ENCODE data around the gene RAB3GAP1. TPM values are rescaled to one million over a fixed set of nuclear protein-coding genes. Genes with fewer than 3 reads are reported as not detected.

RAB3GAP1 gene
- polyA plus RNA-seq, 1 of the 3 experiments (the other 2 are of a cell fraction): 10.9 TPM

DNA sequence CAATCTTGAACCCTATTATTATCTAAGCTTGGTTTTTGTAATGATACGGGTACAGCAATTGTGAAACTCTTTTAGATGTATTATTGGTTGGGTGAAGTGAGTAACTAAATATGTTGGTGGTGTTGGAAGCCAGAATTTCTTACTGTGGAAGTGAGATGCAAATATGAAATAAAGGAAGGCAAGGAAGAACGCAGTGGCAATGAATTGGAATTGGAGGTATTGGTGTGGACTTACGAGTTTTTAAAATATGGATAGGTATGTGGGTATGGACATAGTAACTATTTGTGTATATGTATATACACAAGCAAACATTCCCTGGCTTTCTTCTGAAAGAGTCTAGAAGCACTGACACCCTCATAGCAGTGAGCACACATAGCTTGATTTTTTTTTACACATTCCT is 105.8 kb downstream of the RAB3GAP1 start:
- H3K9me2 ChIP-seq: no peaks in the 10 kb centered on the region
- H3K27me3 ChIP-seq (ENCODE audit: insufficient read depth): no peaks in the 10 kb centered on the region
- no peaks in the 10 kb centered on the region for H3K9me3 ChIP-seq
- H3K9ac ChIP-seq: no peak overlapping the region
- no peak overlapping the region for H3K4me2 ChIP-seq
- DNase-seq: no peak
- H3K4me3 ChIP-seq (ENCODE audit: low read depth in 2 of 2, low read length in 1 of 2): no peak overlapping the region
- H3K79me2 ChIP-seq (ENCODE audit: insufficient read depth): no peaks in the 10 kb centered on the region
- TF ChIP-seq FOXM1 (IDR thresholded peaks at IDR 0.05; ENCODE audit: low read depth) (no peak), TEAD4 (IDR thresholded peaks at IDR 0.05; ENCODE audit: borderline replicate concordance, insufficient read depth) (no peak), RCOR1 (IDR thresholded peaks at IDR 0.05; ENCODE audit: low read length) (no peak), GATA2 (CRISPR knock-in tag; IDR thresholded peaks at IDR 0.05) (no peak), SIN3A (IDR thresholded peaks at IDR 0.05; ENCODE audit: borderline replicate concordance, low read depth, low read length) (no peak), JUND (IDR thresholded peaks at IDR 0.05) (no peak), NRF1 (IDR thresholded peaks at IDR 0.05; ENCODE audit: low read depth, low read length) (no peak), SMC3 (IDR thresholded peaks at IDR 0.05; ENCODE audit: low read depth, low read length) (no peak), GABPA (IDR thresholded peaks at IDR 0.05; ENCODE audit: low read depth) (no peak), TCF12 (IDR thresholded peaks at IDR 0.05) (no peak)
- TF ChIP-seq, protein P1, sequence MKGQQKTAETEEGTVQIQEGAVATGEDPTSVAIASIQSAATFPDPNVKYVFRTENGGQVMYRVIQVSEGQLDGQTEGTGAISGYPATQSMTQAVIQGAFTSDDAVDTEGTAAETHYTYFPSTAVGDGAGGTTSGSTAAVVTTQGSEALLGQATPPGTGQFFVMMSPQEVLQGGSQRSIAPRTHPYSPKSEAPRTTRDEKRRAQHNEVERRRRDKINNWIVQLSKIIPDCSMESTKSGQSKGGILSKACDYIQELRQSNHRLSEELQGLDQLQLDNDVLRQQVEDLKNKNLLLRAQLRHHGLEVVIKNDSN (IDR thresholded peaks at IDR 0.05; ENCODE audit: borderline replicate concordance, low read depth): no peak
- TF ChIP-seq, protein P2, sequence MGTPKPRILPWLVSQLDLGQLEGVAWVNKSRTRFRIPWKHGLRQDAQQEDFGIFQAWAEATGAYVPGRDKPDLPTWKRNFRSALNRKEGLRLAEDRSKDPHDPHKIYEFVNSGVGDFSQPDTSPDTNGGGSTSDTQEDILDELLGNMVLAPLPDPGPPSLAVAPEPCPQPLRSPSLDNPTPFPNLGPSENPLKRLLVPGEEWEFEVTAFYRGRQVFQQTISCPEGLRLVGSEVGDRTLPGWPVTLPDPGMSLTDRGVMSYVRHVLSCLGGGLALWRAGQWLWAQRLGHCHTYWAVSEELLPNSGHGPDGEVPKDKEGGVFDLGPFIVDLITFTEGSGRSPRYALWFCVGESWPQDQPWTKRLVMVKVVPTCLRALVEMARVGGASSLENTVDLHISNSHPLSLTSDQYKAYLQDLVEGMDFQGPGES (IDR thresholded peaks at IDR 0.05; ENCODE audit: low read depth, low read length): no peak
- no peaks in the 10 kb centered on the region for H3K4me1 ChIP-seq (ENCODE audit: control insufficient read depth in 1 of 2, insufficient read depth in 2 of 2, low read depth in 1 of 2, low read length in 1 of 2)
- H4K20me1 ChIP-seq (ENCODE audit: insufficient read depth): no peaks in the 10 kb centered on the region
- H3K36me3 ChIP-seq (replicated peaks in 1 of 2; ENCODE audit: control insufficient read depth in 1 of 2, insufficient read depth in 2 of 2, low read length in 1 of 2): peaks cover 65 to 72% of the 10 kb centered on the region in 2 experiments
- H3K27ac ChIP-seq (ENCODE audit: low read depth in 2 of 2, low read length in 1 of 2): no peak overlapping the region
- ChIA-PET POLR2A (no interaction called here), CTCF (no interaction called here)
- no peak overlapping the region for H2AFZ ChIP-seq (ENCODE audit: low read depth)
- H3F3A ChIP-seq (replicated peaks; ENCODE audit: insufficient read depth): peaks cover 6% of the 10 kb centered on the region
- 95% methylated on average over 3 of the region's 3 CpGs for WGBS (ENCODE audit: low lambda C conversion rate)

DNA sequence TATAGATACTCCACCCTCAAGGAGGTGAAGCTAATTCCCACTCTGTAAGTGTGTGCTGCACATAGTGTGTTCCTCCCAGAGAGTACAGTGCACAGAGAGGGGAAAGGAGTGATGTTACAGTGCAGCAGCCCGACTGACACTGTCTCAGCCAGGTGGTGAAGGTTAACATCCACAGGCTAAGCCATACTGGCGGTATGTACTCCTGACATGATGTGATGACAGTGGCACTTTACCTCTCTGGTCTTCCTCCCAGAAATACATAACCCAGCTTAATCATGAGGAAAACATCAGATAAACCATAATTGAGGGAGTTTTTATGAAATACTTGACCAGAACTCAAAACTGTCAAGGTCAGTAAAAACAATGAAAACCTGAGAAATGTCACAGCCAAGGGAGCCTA is 107.1 kb downstream of the RAB3GAP1 start:
- ChIA-PET CTCF (no interaction called here), POLR2A (no interaction called here)
- no peaks in the 10 kb centered on the region for H3K27me3 ChIP-seq (ENCODE audit: insufficient read depth)
- H3K4me2 ChIP-seq: no peak overlapping the region
- no peak overlapping the region for H3K4me3 ChIP-seq (ENCODE audit: low read depth in 2 of 2, low read length in 1 of 2)
- no peak for DNase-seq
- H4K20me1 ChIP-seq (ENCODE audit: insufficient read depth): no peaks in the 10 kb centered on the region
- H3K9me3 ChIP-seq: no peaks in the 10 kb centered on the region
- H3K9ac ChIP-seq: no peak overlapping the region
- 93% methylated on average over 2 of the region's 2 CpGs for WGBS (ENCODE audit: low lambda C conversion rate)
- no peak for TF ChIP-seq EZH2phosphoT487 (IDR thresholded peaks at IDR 0.05; ENCODE audit: borderline replicate concordance, low read depth)
- no peak for TF ChIP-seq RXRA (IDR thresholded peaks at IDR 0.05; ENCODE audit: borderline replicate concordance, low read depth)
- TF ChIP-seq, protein P1 (IDR thresholded peaks at IDR 0.05; ENCODE audit: borderline replicate concordance, low read depth): no peak
- no peak for TF ChIP-seq RFX5 (IDR thresholded peaks at IDR 0.05; ENCODE audit: low read length)
- no peaks in the 10 kb centered on the region for H3K9me2 ChIP-seq
- no peak overlapping the region for H3K27ac ChIP-seq (ENCODE audit: low read depth in 2 of 2, low read length in 1 of 2)
- H3K4me1 ChIP-seq (ENCODE audit: control insufficient read depth in 1 of 2, insufficient read depth in 2 of 2, low read depth in 1 of 2, low read length in 1 of 2): no peaks in the 10 kb centered on the region; a peak in 1 of 4 replicates
- H3F3A ChIP-seq (replicated peaks; ENCODE audit: insufficient read depth): peaks cover 12% of the 10 kb centered on the region
- H2AFZ ChIP-seq (ENCODE audit: low read depth): no peak overlapping the region
- H3K36me3 ChIP-seq (replicated peaks in 1 of 2; ENCODE audit: control insufficient read depth in 1 of 2, insufficient read depth in 2 of 2, low read length in 1 of 2): peaks cover 56 to 68% of the 10 kb centered on the region in 2 experiments
- H3K79me2 ChIP-seq (ENCODE audit: insufficient read depth): no peaks in the 10 kb centered on the region

Data from SK-N-SH (cell line).